Eye (tissue), 1 donor: ENCODE measurements around the gene DENND5B.

Experiments used
- DNase-seq: peaks from one replicate; pipeline ENCODE4 v3.0.0-alpha.2; 2015

The DENND5B gene

DNA sequence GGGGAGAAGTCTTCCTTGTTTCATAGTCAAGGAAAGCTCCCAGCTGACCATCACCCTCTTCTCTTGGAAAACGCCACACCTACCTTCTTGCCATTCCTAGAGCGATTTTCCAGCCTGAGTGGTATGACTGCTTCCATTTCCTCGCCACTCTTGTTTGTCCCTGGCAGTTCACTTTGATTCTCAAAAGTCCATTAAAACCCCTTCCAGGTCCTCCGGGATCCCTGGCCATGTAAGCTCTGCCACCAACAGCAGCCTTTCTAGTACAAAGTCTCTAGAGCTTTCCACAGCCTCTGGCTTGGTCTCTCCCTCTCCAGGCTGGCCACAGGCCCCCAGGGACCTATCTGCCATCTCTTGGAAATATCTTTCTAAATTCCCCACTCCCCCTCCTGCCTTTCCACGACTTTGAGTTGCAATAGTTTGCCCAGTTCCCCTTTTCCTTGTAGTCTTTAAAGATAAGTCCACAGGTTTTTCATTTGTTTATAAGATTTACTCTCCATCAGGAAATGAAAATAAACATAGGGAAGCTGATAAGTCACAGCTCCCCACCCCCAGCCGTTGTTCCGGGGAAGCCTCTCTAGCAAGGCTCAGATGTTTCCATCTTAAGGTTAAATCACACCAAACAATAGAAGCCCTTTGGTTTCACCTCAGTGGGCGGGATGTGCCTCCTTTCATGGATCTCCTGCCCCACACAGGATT, 222.1 kb downstream of the DENND5B start:
- DNase-seq: peak; percentile 66

DNA sequence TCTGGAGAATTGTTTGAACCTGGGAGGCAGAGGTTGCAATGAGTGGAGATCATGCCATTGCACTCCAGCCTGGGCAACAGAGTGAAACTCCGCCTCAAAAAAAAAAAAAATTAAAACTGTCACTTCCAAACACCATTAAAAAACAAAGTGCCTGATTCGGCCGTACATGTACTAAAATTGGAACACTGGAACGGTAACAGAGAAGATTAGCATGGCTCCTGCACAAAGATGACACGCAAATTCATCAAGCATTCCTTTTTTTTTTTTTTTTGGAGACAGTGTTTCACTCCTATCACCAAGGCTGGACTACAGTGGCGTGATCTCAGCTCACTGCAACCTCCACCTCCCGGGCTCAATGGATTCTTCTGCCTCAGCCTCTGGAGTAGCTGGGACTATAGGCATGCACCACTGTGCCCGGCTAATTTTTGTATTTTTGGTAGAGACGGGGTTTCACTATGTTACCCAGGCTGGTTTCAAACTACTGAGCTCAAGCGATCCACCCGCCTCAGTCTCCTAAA, 224.8 kb downstream of the DENND5B start:
- DNase-seq: no peak

- DNase-seq: peak; percentile 41
These were observed 227.1 kb downstream of the DENND5B start for GRCh38 chr12:31363831-31364230.

- DNase-seq: no peak
These were observed 227.5 kb downstream of the DENND5B start for GRCh38 chr12:31363416-31363809.

DNA sequence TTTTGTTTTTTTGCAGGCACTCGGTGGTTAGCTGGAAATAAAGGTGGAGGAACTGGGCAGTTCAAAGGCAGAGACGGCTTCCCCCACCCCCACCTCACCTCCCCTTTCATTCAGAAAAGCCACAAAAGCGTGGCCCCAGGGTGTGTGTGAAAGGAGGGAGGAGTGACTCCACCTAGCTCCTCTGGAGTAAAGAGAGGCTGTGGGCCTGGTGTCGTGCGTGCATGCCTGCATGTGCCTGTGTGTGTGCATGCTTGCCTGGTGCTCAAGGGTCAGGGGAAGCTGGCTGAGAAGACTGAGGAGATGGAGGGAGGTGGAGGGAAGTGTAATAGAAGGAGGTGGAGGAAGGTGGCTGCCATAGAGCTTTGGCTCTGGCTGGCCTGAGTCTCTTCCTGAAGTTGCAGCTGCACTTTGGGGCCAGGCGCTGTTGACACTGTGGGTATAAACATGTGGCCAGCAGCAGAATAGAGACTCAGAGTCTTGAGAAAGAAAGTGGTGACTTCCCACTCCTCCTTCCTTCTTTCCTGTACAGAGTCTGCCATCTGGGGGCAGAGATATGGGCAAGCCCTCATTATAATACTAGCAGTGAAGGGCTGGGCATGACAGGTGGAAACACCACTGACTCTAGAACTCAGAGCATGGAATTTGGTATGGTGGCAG, 228.0 kb downstream of the DENND5B start:
- DNase-seq: peak; percentile 50

DNA sequence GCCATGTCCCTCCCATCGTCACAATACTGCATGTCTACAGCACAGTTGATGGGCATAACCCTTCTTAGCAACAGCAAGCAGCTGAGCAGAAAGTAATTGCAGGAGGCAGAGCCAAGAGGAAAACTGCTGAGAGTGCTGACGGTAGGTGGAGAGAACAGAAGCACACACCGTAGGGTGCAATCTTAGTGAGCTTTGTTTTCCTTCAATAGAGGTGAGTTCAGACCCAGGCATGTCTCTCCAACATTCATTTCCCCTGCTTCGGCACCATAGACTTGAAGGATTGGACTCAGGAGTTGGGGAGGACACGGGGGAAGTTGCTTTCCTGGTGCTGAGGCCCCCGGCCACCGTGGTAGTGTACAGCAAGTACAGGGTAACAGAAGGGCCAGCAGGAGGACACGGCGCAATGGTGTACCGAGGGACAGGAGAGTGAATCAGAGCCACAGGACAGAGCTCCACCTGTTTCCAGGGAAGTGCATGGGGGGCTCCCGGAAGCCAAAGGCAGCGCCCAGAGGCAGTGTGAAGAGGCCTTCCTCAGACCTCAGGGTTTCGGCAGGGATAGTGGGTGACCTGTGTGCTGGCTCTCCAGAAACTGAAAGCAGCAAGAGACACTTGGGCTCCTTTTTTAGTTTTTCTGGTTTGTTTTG, 228.7 kb downstream of the DENND5B start:
- DNase-seq: peak; percentile 80

DNA sequence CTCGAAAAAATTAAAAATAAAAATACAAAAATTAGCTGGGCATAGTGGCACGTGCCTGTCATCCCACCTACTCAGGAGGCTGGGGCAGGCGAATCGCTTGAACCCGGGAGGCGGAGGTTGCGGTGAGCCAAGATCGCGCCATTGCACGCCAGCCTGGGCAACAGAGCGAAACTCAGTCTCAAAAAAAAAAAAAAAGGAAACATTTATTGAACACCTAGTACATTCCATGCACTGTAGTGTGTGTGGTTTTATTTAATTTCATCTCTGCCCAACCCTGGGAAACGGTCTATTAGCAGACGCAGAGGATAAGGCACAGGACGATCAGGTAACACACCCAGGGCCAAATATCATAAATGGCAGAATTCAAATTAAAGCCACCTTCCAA, 229.2 kb downstream of the DENND5B start:
- no peak for DNase-seq

- no peak for DNase-seq
These were observed 235.2 kb downstream of the DENND5B start for GRCh38 chr12:31355747-31356107.

DNA sequence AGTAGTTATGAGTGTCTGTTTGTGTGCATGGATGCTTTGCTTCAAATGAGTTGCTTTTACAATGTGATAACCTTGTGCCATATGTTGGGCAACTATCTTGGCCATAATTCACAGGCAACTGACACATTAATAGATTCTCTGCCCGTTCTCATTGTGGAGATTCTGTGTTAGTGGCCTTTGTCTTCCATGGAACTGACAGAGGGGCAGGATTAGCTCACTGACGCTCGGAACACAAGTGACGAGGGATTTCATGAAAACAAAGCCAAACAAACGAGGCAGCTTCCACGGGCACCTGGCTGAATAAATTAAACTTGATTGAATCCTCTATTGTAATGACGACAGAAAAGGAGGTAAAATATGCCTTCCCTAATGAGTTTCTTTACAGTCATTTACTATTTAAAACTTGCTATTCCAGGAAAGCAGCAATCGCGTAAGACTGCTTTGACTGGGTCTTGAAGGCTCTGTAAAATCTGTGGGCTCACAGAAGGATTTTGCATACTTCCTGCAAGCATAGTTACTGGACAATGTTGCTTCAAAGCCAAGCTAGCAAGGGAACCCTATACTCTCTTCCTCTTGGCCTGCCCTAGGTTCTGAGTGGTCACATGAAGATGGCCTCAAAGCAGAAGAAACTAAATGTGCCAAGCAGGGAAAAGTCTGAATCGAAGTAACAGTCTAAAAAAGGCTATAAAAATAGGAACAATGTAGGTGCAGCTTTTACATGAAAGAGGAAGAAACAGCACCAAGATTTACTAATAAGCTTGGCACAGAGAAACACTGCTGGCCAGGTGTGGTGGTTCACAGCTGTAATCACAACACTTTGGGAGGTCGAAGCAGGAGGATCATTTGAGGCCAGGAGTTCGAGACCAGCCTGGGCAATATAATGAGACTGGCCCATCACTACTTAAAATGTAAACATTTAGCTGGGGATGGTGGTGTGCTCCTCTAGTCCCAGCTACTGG, 236.9 kb downstream of the DENND5B start:
- DNase-seq: peak; percentile 69

- no peak for DNase-seq
These were observed 244.7 kb downstream of the DENND5B start for GRCh38 chr12:31346267-31346666.

DNA sequence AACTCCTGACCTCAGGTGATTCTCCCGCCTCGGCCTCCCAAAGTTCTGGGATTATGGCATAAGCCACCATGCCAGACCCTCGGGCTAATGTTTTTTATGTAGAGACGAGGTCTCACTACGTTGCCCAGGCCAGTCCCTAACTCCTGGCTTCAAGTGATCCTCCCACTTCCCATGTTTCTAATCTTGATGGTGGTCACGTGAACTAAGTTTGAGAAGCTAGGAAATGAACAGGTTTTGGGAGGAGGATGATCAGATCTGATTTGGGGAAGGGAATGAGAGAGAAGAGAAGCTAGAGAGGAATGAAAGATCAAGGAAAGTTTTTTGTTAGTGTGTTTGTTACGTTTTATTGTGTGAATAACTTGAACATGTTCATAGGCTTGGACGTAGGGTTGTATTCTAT, 247.8 kb downstream of the DENND5B start:
- no peak for DNase-seq

DNA sequence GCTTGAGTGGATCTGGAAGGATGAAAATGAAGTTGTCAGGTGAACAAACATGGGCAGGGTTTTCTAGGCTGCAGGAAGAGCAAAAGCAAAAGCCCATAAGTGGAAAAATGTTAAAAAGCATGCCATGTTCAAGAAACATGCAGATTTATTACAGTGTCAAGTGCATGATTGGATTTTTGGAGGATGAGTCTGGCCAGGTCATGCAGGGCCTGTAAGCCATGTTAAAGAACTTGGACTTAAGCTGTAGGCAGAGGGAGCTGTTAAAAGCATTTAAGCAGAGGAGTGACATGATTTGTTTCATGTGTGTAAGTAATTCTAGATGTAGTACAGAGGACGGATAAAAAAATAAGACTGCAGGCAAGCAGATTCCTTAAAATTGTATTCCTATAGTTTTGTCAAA, 248.7 kb downstream of the DENND5B start:
- no peak for DNase-seq

GRCh38 chr12:31339831-31340622, 250.9 kb downstream of the DENND5B start:
- DNase-seq: no peak

DNA sequence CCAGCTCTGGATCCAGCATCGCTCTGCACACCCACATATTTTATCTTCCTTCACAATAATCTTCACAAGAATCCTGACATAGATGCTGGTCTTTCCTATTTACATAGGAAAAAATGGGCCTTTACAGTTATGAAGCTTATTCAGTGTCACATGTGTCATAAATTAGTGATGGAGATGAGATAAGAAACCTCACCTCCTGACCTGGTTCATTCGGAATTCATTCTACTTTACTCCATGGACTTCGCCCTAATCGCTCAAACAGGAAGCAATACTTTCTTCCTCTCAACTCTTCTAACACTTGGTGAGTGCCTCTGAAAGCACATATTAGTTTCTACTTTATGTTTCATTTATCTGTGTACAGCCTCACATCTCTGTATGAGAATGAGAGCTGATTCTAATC, 253.0 kb downstream of the DENND5B start:
- no peak for DNase-seq
